SW480 (cell line): ENCODE data around the gene ADAMTS12.
"Not testable (repeated sequence)": the region's sequence is repeated elsewhere in the genome, so short reads cannot be mapped to it uniquely, and the experiment has no call there.

Source experiments
- DNase-seq: peaks from one replicate; pipeline ENCODE4 v3.0.0-alpha.2; 2016; ENCODE audit warnings: low spot score

The ADAMTS12 gene

GRCh38 chr5:33891788-33892619, at the start of gene ADAMTS12:
TSS of gene ADAMTS12 (minus strand) at chr5:33891990. CDS start at chr5:33891856, 134 bp downstream.
- DNase-seq, result no peak

- DNase-seq, result peak; percentile 31
Measured at GRCh38 chr5:33941090-33941489, 49.3 kb upstream of the ADAMTS12 start.

DNA sequence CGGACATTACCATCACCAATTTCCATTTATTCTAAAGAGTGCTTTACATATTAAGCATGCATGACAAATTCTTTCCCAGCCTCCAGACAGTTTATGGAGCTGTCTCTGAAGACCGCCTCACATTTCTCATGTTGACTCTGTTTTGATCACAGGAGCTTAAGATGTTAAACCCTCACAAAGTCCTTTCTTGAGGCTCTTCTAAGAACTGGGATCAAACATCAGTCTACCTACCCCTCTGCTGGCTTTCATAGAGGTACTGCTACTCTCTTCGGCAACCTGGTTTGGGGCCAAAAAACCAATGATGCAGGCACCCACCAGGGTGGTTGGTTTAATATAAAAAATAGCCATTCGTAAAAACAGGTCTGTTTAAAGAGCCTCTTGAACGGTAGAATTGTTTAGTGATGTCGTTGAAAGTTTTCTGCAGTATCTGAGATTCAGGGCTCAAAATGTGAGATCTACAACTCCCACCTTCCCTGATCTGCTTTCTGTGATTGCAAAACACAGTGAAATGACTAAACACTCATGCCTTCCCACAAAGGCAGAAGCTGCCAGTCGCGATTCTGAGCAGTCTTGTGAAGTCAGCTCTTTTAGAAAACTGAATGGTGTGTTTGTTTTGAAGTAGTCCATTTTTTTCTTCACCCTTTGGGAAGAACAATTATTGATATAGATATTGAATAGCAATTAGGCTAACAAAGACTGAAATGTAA, 47.9 kb upstream of the ADAMTS12 start:
- DNase-seq, result no peak

DNA sequence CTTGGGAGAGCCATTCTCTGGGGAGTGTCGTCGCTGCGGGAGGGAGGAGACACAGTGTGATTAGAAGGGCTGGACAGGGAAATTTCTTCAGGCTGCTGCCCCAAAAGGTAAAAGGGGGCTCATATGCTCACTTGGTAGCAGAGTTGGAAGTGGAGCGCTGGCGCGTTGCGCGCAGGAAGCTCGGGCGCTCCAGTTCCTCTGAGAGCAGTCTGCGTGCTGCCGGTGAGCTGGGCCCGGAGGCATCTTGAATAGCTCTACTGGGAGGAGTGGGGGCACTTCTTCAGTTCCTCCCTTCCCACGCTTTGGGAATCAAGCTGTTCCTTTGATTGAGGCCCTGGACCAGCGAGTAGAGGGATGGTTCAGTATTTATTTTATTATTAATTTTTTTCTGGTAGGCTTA, 47.1 kb upstream of the ADAMTS12 start:
- DNase-seq, result no peak

DNA sequence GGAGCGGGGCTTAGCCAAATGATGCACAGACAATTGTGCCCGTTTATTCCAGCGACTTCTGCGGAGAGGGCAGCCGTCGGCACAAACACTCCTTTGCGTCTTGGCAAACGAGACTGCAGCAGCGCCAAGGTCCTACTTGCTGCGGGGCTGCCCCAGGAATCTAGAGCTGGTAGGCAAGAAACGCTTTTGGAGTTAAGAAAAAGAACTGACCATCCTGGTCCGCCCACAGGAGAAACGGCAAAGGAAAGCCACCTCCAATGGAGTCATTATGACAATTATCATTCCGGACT, 46.7 kb upstream of the ADAMTS12 start:
- no peak for DNase-seq

DNA sequence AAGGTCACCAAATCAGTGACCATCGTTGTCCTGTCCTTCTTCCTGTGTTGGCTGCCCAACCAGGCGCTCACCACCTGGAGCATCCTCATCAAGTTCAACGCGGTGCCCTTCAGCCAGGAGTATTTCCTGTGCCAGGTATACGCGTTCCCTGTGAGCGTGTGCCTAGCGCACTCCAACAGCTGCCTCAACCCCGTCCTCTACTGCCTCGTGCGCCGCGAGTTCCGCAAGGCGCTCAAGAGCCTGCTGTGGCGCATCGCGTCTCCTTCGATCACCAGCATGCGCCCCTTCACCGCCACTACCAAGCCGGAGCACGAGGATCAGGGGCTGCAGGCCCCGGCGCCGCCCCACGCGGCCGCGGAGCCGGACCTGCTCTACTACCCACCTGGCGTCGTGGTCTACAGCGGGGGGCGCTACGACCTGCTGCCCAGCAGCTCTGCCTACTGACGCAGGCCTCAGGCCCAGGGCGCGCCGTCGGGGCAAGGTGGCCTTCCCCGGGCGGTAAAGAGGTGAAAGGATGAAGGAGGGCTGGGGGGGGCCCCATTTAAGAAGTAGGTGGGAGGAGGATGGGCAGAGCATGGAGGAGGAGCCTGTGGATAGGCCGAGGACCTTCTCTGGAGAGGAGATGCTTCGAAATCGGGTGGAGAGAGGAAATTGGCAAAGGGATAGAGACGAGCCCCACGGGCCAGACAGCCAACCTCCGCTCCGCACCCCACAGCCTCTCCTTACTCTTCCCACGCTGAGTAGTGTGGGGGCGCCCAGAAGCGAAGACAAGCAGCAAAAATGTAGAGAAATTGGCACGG, 46.1 kb upstream of the ADAMTS12 start:
- DNase-seq, result no peak

DNA sequence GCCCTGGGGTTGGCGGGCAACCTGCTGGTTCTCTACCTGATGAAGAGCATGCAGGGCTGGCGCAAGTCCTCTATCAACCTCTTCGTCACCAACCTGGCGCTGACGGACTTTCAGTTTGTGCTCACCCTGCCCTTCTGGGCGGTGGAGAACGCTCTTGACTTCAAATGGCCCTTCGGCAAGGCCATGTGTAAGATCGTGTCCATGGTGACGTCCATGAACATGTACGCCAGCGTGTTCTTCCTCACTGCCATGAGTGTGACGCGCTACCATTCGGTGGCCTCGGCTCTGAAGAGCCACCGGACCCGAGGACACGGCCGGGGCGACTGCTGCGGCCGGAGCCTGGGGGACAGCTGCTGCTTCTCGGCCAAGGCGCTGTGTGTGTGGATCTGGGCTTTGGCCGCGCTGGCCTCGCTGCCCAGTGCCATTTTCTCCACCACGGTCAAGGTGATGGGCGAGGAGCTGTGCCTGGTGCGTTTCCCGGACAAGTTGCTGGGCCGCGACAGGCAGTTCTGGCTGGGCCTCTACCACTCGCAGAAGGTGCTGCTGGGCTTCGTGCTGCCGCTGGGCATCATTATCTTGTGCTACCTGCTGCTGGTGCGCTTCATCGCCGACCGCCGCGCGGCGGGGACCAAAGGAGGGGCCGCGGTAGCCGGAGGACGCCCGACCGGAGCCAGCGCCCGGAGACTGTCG, 45.4 kb upstream of the ADAMTS12 start:
- no peak for DNase-seq

- DNase-seq, result no peak
Measured at GRCh38 chr5:33936381-33937016, 44.7 kb upstream of the ADAMTS12 start, which contains the start of gene RXFP3. TSS of gene RXFP3 (plus strand) at chr5:33936386. CDS start at chr5:33936741, 355 bp downstream.

DNA sequence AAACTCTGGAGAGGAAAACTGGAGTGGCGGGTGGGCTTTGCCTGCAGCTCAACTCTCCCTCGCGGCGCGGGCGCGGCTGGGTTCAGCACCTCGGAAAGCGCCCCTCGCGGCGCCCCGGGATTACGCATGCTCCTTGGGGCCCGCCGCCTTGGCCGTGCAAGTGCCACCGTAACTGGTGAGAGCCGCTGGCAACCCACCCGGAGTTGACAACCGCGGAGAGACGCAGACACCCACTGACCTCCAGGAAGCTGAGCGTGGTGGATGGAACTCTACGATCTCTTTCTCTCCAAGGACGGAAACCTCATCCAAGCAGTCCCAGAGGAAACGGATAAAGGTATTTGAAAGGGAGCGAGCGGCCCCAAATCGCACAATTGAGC, 44.2 kb upstream of the ADAMTS12 start:
- DNase-seq, result no peak

GRCh38 chr5:33934176-33934575, 42.4 kb upstream of the ADAMTS12 start:
- DNase-seq, result no peak

DNA sequence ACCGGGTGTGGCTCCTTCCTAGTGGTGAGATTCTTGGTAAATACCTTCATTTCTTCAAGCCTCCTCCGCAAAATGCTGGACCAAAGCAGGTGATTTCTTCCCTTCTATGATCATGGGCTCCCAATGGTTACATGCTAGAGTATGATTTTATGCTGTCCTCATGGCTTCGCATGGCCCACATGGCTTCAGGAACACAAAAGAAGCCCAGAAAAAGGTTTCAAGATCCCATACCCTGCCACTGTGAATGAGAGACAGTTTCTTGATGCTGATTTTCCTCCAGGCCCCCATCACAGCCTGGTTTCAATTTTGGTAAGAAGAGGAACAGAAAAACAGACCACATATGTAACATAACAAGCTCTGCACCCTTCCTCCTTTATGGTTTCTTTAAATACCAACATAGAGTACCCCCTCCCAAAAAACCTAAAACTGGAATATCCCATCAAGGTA, 42.0 kb upstream of the ADAMTS12 start:
- no peak for DNase-seq

- DNase-seq, result no peak
Measured at GRCh38 chr5:33931136-33931535, 39.3 kb upstream of the ADAMTS12 start.

DNA sequence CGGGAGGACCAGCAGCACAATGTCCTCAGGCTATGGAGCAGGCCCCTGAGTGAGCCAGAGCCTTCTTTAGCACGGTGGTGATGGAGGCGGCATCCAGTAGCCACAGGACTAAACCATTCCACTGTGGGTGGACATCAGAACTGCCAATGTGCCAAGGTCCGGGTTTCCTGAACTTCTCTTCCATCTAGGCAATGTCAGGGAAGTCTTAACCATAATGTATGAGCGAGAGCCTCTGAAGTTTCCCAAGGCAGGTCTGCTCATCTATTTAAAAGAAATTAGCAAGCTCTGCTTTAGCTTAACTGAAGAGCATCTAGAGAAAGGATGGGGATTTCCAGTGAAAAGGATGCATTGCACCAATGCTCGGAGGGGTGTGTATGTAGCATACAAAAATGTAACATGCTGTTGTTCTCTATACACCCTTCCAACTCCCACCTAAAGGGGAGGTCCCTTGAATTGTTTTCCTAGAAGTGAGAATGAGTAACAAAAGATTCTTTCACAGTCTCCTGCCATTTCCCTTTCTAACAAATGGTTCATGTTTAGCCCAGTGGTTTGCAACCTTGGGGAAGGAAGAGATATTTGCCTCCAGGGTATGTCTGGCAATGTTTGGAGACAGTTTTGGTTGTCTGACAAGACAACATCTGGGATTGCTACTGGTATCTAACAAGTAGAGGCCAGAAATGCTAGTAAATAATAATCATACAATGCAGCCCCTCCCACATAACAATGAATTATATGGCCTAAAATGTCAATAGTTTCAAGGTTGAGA, 38.3 kb upstream of the ADAMTS12 start:
- DNase-seq, result no peak

- DNase-seq, result no peak
Measured at GRCh38 chr5:33928283-33928682, 36.5 kb upstream of the ADAMTS12 start.

GRCh38 chr5:33927685-33928084, 35.9 kb upstream of the ADAMTS12 start:
- DNase-seq, result no peak

DNA sequence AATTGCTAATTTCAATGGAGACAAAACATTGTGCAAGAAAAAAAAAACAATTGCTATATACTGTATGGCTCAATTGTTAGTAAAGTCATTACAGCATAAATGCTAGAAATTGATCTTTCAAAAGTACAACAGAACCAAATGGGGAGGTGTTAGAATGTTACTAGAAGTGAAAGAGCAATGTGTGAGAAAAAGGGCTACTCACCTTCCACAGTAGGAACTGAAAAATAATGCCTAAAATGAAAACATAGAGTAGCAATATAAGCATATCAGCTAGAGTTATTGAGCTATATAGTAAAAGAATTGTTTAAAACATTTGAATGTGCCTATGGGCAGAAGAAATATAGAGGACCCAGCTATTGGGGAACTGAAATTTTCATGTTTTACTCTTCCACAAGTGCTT, 33.5 kb upstream of the ADAMTS12 start:
- DNase-seq, result no peak

DNA sequence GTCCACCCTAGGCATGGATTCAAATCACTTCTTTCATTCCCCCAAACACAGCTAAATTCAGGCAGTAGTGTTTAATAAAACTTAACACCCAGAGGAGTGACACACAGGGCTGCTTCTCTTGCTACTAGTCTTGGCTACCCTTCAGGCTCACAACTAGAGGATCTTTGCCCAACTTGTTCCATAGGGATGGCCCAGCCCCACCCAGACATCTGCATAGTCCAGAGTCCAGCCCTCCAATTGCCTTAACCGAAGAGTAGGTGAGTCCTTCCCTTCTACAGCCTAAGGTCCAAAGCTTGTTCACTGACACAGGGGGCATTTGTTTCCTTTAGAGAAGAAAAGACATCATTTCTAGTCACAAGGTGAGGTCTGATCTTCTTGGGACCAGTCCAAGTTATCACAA, 29.2 kb upstream of the ADAMTS12 start:
- DNase-seq, result peak; percentile 11

DNA sequence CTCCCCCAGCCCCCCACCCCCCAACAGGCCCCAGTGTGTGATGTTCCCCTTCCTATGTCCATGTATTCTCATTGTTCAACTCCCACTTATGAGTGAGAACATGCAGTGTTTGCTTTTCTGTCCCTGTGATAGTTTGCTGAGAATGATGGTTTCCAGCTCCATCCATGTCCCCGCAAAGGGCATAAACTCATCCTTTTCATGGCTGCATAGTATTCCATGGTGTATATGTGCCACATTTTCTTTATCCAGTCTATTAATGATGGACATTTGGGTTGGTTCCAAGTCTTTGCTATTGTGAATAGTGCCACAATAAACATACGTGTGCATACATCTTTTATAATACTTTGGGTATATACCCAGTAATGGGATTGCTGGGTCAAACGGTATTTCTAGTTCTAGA, 23.1 kb upstream of the ADAMTS12 start:
- DNase-seq, result not testable (repeated sequence)

DNA sequence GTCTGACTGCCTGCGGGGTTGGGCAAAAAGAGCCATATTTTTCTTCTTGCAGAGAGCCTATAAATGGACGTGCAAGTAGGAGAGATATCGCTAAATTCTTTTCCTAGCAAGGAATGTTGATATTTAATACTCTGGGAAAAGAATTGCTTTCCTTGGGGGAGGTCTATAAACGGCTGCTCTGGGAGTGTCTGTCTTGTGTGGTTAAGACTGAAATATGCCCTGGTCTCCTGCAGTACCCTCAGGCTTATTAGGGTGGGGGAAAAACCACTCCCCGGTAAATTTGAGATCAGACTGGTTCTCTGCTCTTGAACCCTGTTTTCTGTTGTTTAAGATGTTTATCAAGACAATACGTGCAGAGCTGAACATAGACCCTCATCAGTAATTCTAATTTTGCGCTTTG, 14.5 kb upstream of the ADAMTS12 start:
- not testable (repeated sequence) for DNase-seq

- DNase-seq, result no peak
Measured at GRCh38 chr5:33905381-33905780, 13.6 kb upstream of the ADAMTS12 start.

- DNase-seq, result no peak
Measured at GRCh38 chr5:33903118-33903517, 11.3 kb upstream of the ADAMTS12 start.
